HT1080 (cell line): ENCODE measurements around the gene POR. TPM values are rescaled to one million over a fixed set of nuclear protein-coding genes. Genes with fewer than 3 reads are reported as not detected.
"Not testable (repeated sequence)": the region's sequence is repeated elsewhere in the genome, so short reads cannot be mapped to it uniquely, and the experiment has no call there.

Source experiments
- DNase-seq: peaks from one replicate; pipeline ENCODE4 v3.0.0-alpha.2; 2015; ENCODE audit warnings: low read depth
- total RNA-seq: library from RNA; depleted of rRNA; stranded (reverse); fragments of >200 nt; shearing (Covaris generic); gene quantifications from 2 replicates; pipeline ENCODE4 v1.2.3, GENCODE V29; 2014

POR gene
- total RNA-seq, 1 experiment from 2014 or later, result 66.8 TPM

DNA sequence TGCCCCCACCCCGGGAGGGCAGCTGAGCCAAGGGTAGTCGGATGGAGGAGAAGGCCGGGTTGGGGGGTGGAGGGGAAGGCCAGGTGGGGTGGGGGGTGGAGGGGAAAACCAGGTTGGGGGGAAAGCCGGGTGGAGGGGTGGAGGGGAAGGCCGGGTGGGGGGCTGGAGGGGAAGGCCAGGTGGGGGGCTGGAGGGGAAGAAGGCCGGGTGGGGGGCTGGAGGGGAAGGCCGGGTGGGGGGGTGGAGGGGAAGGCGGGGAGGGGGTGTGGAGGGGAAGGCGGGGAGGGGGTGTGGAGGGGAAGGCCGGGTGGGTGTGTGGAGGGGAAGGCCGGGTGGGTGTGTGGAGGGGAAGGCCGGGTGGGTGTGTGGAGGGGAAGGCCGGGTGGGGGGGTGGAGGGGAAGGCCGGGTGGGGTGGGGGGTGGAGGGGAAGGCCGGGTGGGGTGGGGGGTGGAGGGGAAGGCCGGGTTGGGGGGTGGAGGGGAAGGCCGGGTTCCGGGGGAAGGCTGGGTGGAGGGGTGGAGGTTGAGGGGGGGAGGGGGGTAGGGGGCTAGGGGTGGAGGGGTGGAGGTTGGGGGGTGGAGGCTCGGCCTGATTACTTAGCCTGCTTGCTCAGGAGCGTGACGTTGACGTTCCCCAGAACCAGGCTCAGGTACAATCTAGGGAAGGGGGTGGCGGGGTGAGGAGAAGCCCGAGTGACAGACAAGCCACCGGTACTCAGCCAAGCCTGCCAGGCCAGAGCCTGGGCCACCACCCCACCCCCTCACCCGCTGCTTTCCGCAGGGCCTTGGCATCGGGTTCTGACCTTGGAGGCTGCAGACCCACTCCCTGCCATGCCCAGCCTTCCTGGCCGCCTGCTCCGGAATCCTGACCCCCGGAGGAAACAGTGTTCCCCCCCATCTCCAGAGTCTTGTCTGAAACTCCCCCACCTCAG is 73.9 kb downstream of the POR start:
- DNase-seq, result no peak

DNA sequence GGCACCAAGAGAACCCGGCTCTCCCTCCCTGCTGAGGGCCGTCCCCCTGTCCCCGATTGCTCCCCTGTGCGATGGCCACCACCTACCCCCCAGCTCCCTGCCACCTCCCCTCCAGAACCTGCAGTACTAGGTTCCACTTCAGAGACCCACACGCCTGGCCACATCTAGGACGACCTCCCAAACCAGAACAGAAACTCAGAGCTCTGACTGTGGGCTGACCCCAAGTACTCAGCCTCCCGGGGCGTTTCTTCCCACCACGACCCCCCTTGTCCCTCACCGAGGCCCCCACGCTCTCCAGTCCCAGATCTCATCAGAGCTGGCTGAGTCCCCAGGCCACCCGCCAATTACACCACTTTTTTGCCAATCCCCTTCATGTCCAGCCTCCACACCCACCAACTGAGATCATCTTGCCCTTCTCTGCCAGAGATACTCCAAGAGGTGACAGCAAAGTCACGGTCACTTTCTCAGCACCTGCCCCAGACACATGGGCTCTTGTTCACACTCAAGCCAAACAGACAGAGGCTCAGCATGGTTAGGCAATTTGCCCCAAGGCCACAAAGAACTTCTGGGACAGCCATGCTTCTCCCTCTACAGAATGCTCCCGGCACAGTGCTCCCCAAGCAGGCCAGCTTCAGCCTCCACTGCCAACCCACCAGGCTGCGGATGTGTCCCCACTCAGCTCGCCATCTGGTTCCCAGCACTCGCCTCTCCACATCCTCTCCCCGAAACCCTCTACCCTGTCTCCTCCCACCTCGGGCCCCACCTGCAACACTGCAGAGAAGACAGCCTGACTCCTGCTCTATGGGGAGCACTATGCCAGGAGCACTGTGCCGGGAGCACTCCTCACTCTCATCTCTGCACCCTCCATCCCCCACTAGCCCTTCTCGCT is 74.8 kb downstream of the POR start:
- no peak for DNase-seq

DNA sequence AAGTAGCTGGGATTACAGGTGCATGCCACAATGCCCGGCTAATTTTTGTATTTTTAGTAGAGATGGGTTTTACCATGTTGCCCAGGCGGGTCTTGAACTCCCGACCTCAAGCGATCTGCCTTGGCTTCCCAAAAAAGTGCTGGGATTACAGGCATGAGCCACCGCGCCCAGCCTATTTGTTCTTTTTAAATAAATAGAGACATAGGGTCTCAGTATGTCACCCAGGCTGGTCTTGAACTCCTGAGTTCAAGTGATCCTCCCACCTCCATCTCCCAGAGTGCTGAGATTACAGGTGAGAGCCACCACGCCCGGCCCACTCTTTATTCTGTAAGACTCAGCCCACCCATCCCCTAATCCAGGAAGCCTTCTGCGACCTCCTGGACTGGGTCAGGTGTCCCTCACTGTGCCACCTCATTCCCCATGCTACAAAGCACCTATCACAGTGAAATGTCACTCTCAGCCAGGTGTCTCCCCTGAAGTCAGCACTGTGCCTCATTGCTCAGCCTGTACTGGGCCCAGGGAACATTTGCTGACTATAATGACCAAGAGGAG is 76.7 kb downstream of the POR start:
- no peak for DNase-seq

DNA sequence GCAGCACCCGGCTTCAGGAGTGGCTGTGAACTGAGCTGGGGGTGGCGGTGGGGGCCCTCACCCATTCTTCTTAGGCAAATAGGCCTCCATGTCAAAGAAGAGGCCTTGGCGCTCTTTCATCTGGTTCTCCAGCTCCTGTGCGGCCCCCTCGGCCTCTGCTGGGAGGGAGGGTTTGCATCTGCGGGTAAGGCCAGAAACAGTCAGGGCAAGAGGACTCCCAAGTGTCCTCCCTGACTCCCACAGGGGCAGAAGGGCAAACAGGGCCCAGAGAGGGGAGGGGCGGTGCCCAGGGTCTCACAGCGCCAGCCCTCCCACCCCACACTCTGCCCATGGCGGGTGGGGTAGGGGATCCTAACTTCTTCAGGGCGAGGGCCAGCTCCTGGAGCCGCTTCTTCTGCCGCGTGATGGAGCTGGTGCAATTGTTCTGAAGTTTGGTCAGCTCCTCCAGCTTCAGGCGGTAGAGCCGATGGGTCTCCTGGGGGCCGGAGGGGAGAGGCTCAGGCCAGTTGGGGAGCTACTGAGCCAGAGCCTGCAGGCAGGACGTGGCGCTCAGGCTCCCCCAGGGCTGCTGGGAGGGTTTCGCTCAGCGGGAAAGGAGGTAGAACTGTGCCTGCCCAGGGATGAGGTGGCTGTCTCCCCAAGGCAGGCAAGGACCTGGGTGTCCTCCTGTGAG is 77.3 kb downstream of the POR start:
- DNase-seq, result no peak

DNA sequence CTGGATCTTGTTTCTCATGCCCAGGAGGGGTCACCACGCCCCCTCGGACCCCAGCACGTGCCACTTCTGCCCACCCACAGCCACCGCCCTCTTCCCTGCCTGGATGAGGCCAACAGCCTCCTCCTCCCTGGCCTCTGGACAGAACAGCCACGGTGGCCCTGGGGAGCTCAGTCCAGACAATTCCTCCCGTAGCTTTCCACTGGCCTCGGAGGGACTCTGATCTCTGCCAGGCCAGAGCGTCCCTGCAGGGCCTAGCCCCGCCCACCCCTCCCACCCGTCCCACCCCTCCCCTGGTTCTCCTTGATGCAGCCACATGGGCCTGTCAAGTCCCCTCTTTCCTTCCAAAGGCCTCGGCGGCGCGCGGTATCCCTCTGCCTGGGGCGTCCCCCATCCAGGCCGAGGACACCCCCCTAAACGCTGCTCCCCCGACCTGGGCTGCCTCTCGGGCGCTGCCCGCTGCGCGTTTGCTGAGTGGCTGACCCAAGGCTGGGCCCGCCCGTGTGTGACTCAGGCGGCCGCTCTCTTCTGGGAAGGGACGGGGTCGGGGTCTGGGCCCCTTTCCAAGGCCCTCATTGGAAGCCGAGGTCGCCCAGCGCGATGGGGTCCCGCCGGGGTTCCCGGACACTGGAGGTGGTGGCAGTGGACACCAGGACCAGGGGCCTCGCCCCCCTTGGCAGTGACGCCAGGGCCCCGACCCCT is 78.9 kb downstream of the POR start:
- no peak for DNase-seq

DNA sequence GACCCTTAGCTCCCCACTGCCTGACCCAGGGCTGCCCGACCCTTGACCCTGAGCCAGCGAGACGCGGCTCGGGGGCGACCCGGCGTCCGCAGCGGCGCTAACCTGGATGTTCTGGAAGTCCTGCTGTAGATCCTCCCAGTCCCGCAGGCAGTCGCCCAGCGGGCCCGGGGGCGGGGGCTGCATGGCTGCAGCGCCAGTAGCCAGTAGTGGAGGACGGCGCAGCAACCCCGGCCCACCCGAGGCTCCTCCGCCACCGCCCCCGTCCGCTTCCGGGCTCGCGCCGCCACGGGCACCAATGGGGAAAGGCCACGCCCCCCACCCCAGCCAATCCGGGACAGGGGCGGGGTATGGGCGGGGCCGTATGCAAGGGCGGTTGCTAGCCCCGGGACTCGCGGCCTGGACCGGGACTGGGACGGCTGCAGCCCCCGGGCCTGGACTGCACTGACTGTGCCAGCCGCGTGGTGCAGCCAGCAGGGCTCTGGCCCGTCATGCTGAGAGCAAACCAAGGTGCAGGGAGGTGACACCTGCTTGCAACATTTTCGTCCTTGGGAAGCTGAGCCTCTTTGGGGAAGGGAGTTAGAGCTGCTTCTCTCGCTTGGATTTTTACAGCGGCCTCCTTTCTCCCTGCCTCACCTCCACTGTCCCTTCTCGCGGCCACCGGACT is 79.6 kb downstream of the POR start, which contains the start of gene TMEM120A:
TSS of gene TMEM120A (minus strand) at position 208 of the 664 bp plus-strand sequence. CDS start at position 183, 25 bp downstream.
- DNase-seq, result peak; percentile 85

DNA sequence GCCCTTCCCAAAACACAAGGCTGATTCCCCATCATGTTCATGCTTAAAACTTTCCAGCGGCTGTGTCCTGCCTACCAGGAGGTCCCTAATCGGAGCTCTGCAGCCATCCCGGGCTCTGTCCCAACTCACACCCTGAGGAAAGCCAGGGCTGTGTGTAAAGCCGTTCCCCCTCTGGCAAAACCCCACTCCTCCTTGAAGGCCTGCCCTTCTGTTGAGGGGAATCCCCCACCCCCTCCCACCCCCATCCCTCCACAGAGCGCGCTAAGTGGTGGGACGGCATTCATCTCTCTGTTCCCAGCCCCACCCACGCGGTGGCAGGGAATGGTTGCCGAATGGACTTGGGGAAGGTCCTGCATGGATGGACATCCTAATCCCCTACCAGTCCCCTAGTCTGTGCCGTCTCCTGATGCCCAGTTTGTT is 80.1 kb downstream of the POR start:
- DNase-seq, result no peak

DNA sequence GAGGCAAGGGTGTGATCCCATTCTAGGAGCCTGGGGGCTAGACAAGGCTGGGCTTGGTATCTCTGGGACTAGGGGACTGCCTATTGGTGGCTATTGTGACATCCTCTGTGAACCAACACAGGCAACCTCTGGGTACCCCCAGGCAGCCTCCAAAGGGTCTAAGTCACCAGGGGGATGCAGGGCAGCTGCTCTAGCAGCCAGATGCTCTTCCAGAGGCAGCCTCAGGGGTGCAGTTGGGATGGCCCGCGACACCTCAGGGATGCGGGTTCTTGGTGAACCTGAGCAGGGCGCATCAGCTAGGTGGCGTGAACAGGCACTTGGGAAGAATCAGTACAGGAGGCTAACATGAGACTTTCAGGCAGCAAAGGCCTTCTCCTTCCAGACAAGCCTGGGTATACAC is 81.0 kb downstream of the POR start:
- no peak for DNase-seq

DNA sequence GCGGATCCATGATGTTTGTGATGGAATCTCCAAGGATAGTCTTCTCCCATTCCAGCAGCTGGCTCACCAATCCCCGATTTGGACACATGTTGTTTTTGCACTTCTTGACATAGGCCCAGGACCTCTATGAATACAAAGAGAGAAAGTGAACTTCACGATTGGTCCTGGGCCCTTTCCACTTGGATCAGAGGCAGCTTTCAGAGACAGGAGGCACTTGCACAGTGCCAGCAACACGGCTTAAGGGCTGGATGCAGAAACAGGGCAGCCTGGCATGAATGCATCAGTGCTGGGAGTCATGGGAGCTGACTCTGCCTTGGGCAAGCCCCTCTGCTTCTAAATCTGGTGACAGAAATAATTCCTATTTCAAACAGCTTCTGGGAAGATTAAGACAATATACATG is 81.5 kb downstream of the POR start:
- DNase-seq, result no peak

DNA sequence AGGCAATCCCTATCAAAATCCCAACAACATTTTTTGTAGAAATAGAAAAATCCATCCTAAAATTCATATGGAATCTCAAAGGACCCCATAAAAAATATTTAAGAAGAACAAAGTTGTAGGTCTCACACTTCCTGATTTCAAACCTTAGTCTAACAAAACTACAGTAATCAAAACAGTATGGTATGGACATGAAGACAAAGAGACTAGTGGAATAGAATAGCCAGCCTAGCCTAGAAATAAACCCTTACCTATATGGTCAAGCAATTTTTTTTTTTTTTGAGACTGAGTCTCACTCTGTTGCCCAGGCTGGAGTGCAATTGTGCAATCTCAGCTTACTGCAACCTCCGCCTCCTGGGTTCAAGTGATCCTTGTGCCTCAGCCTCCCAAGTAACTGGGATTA is 83.1 kb downstream of the POR start:
- DNase-seq, result no peak

DNA sequence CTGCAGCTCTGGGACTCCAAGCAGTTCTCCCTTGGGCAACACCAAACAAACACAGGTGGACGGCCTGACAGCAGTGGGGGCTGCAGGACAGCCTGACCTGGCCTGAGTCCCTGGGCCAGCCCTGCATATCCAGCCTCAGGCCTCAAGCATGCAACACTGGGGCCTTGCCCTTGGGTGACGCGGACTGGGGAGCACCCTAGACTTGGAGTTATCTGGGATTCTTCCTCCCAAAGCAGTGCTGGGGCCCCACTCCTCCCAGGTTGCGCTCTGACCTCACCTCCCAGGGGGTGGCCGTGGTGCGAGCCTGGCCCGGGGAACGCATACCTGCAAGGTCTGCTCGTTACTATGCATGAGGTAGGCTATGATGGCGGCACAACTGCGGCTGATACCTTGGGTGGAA is 85.6 kb downstream of the POR start:
- DNase-seq, result no peak

DNA sequence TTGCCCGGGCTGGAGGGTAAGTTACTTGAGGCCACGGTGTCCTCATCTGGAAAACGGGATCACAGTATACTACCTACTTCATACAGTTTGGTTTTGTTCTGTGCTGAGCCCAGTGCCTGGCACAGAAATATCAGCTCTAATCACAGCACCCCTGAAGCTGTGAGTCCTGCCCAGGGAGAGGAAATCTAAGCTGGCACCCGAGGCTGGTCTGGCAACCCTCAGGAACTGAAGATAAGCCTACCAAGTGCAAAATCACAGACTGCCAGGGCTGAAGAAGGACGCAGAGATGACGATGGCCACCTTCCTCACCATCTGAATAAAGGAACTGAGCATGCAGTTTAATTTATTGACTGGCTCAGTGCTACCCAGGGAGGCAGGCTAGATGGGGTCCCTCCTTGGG is 87.2 kb downstream of the POR start:
- DNase-seq, result no peak

DNA sequence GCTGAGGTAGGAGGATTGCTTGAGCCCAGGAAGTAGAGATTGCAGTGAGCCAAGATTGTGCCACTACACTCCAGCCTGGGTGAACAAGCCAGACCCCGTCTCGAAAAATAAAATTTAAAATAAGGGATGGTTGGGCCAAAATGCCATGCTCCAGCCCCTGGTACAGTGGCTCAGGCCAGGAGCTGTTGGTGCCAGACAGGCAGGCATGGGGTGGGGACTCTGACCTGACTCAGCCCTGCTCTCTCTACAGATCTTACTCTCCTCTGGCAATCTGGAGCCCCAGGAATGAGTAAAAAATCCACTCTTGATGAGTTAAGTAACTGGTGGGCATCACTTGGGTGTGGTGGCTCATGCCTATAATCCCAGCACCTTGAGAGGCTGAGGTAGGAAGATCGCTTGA is 87.9 kb downstream of the POR start:
- no peak for DNase-seq

DNA sequence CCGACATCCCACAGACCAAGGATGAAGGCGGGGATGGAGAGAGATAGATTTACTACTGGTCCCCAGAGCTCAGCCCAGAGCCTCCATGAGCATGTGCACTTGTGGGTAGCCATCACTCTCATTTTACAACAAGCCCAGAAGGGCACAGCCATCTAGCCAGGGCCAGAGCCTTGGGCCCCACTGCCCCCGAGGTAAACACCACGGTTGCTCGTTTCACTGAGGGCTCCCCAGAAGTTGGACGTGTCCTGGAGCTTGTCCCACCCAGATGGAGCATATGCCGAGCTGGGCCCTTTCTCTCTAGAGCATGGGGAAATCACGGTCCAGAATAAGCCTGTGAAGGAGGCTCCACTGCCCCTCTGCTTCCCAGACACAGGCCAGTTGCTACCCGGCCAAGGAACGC is 88.4 kb downstream of the POR start:
- DNase-seq, result no peak

DNA sequence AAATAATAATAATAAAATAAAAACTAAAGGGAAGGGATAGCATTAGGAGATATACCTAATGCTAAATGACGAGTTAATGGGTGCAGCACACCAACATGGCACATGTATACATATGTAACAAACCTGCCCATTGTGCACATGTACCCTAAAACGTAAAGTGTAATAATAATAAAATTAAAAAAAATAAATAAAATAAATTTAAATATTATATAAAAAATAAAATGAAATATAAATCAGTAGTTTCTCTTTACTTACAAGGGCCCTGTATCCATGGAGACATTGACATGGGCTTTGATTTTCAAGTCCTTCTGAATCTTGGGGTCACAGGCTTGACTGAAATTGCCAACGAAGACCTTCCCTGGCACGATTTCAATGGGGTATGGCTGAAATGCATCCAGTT is 90.0 kb downstream of the POR start:
- DNase-seq, result not testable (repeated sequence)

DNA sequence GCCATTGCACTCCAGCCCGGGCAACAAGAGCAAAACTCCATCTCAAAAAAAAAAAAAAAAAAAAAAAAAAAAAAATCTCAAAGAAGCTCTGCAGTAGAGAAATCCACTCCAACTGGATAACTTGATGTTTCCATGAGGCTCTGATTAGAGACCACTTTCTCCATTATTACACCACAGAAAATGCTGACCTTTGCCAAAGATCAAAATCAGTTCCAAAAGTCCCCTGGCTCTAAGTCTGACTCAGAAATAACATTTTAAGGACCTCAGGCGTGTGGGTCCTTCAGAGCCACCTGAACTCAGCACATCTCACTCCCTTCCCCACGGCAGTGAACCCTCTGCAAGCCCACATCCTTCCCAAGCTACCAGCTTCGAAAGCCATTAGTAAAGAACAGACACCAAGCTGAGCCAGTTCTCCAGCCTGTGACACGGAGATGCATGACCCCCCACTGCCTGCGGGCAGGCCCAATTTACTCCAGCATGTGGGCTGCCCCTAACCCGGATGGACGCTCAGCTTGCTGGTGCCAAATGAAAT is 93.3 kb downstream of the POR start:
- DNase-seq, result no peak

DNA sequence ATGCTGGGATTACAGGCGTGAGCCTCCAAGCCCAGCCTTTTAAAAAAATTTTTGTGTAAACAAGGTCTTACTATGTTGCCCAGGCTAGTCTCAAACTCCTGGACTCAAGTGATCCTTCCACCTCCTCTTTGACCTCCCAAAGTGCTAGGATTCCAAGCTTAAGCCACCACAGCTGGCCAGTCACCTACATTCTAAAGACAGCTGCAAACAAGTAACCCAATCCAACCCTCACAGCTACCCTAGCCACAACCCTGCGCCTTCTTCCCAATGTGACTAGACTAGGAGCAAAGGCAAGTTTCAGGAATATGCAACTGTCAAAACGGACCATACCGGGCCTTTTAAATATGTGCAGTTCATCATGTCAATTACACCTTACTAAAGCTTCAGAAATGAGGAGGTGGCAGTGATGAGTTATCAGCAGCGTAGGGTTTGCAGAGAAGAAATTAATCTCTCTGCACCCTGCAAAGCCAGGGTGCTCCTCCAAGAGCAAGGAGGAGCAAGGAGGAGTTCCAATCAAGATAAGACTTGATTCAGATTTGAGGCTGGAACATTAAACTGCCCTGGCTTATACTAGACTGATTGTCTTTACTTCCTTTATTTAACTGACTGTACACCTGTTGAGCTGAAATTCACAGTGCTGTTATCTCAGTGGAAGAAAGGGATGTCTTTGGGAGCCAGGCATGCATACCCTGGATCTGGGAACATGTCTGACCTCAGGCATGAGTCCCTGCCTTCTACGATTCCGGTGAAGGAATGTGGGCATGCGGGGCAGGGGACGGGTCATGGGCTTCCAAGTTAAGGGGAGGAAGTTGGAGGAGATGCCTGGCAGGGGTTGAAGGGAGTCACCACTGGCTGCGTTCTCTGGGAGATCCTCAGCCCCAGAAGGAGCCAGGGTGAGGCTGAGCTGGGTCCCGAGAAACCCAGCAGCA is 95.0 kb downstream of the POR start:
- no peak for DNase-seq

DNA sequence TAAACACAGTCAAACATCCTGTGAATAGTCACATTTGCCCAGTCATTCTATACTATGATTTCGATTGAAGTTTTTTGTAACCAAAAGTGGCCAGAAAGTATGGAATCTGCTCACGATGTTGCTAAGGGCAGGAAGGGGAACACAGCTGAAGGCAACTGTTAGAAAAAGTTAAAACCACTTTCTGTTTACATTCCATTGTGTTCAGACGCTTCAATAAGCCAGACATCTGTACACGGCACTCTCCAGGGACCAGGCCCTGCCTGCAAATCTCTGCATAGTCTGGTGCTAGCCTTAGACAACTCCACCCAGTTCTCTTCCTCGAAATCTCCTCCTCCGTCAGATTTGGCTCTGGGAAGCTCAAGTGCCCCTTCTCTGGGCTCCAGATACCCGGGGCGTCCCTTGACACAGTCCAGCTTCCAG is 96.5 kb downstream of the POR start:
- no peak for DNase-seq
